GM20000 (cell line): Measurements from ENCODE around the gene UBE2V1.
"Not testable (repeated sequence)": the region's sequence is repeated elsewhere in the genome, so short reads cannot be mapped to it uniquely, and the experiment has no call there.

ENCODE experiments used
- DNase-seq: peaks from one replicate; pipeline ENCODE4 v3.0.0; 2012; ENCODE audit warnings: low spot score
- CTCF ChIP-seq: IDR thresholded peaks from 2 replicates; pipeline ENCODE4 v1.5.1; 2012; ENCODE audit warnings: mild to moderate bottlenecking, control low read depth; ENCODE audit errors: extremely low read depth, missing control alignments

UBE2V1 gene

GRCh38 chr20:50112512-50113419 is at the start of gene UBE2V1:
Gene UBE2V1, minus strand, starts transcription at chr20:50113150. Its CDS starts 22 bp downstream, at chr20:50113128.
- DNase-seq = peak; percentile 94

GRCh38 chr20:50161494-50161893 is 48.5 kb upstream of the UBE2V1 start:
- DNase-seq = not testable (repeated sequence)

More at GRCh38 chr20:50112512-50113419, at the start of gene UBE2V1:
- TF ChIP-seq CTCF = peak; percentile 33

- no peak for TF ChIP-seq CTCF
- DNase-seq = peak; percentile 100
These were observed 40.8 kb upstream of the UBE2V1 start, which contains the start of gene PEDS1 for GRCh38 chr20:50153500-50154377. Gene PEDS1, minus strand, starts transcription at chr20:50153723. Its CDS starts 86 bp downstream, at chr20:50153637.

DNA sequence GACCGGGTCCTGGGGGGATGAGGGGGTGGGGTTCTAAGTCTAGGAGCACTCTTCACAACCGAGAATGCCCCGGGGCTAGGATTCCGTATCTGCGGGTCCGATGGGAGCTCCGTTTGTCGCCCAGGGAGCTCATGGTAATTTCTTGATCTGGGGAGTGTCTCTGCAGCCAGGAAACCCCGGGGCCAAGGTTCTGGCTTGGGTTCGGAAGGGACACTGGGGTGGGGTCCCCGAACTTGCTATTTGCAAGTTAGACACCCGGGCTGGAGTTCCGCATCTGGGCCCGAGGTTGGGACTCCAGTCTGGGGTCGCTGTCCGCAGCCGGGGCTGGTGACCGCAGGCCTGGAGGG is 40.2 kb upstream of the UBE2V1 start:
- no peak for TF ChIP-seq CTCF
- peak; percentile 54 for DNase-seq

- no peak for TF ChIP-seq CTCF
- peak; percentile 32 for DNase-seq
These were observed 39.6 kb upstream of the UBE2V1 start for GRCh38 chr20:50152394-50153152.

GRCh38 chr20:50151034-50151743 is 38.2 kb upstream of the UBE2V1 start:
- no peak for TF ChIP-seq CTCF
- DNase-seq = no peak
